Neural progenitor cell (in vitro differentiated cells): ENCODE measurements around the gene KIFBP. TPM values are rescaled to one million over a fixed set of nuclear protein-coding genes. Genes with fewer than 3 reads are reported as not detected.

ENCODE experiments used
- DNase-seq: peaks from one replicate; pipeline ENCODE4 v3.0.0-alpha.2; 2016; ENCODE audit warnings: low spot score
- H2AFZ ChIP-seq: fragments of 200-600 bp; sonication (generic); replicated peaks from 2 replicates; pipeline ENCODE4 v1.6.1; 2016; ENCODE audit warnings: antibody characterized with exemption
- H3F3A ChIP-seq: fragments of 200-600 bp; sonication (generic); 2 replicates; pipeline ENCODE4 v1.6.1; 2016; ENCODE audit warnings: antibody characterized with exemption, low read depth
- H3K27ac ChIP-seq: fragments of 200-600 bp; sonication (generic); 2 replicates; pipeline ENCODE4 v1.5.1; 2016; ENCODE audit warnings: mild to moderate bottlenecking
- H3K27me3 ChIP-seq: fragments of 200-600 bp; sonication (generic); 2 replicates; pipeline ENCODE4 v1.6.1; 2016; ENCODE audit warnings: mild to moderate bottlenecking, moderate library complexity
- H3K36me3 ChIP-seq: fragments of 200-600 bp; sonication (generic); 2 replicates; pipeline ENCODE4 v1.5.1; 2016
- H3K4me1 ChIP-seq: fragments of 200-600 bp; sonication (generic); 2 replicates; pipeline ENCODE4 v1.6.1; 2016; ENCODE audit warnings: mixed run types
- H3K4me2 ChIP-seq: fragments of 200-600 bp; sonication (generic); 2 replicates; pipeline ENCODE4 v1.6.1; 2016
- H3K4me3 ChIP-seq: fragments of 200-600 bp; sonication (generic); 2 replicates; pipeline ENCODE4 v1.5.1; 2016
- H3K79me2 ChIP-seq: fragments of 200-600 bp; sonication (generic); 2 replicates; pipeline ENCODE4 v1.6.1; 2016; ENCODE audit warnings: low read depth
- H3K9ac ChIP-seq: fragments of 200-600 bp; sonication (generic); 2 replicates; pipeline ENCODE4 v1.6.1; 2016
- H3K9me3 ChIP-seq: fragments of 200-600 bp; sonication (generic); 2 replicates; pipeline ENCODE4 v1.5.1; 2016; ENCODE audit warnings: low read depth
- H4K20me1 ChIP-seq: fragments of 200-600 bp; sonication (generic); 2 replicates; pipeline ENCODE4 v1.6.1; 2016; ENCODE audit warnings: low read depth
- H3K27ac Mint-ChIP-seq: 3 replicates; pipeline ENCODE4 v1.8.0; 2021; ENCODE audit warnings: mixed read lengths
- H3K27me3 Mint-ChIP-seq: 2 replicates; pipeline ENCODE4 v1.8.0; 2022; ENCODE audit warnings: low read depth, mild to moderate bottlenecking, inconsistent platforms, moderate library complexity, mixed read lengths; ENCODE audit not compliant: insufficient read depth
- H3K36me3 Mint-ChIP-seq: 3 replicates; pipeline ENCODE4 v1.8.0; 2021; ENCODE audit warnings: mixed read lengths
- H3K4me1 Mint-ChIP-seq: 3 replicates; pipeline ENCODE4 v1.8.0; 2021; ENCODE audit warnings: mixed read lengths
- H3K4me3 Mint-ChIP-seq: 3 replicates; pipeline ENCODE4 v1.8.0; 2021; ENCODE audit warnings: mild to moderate bottlenecking, moderate library complexity, mixed read lengths
- H3K9me3 Mint-ChIP-seq: 3 replicates; pipeline ENCODE4 v1.8.0; 2020; ENCODE audit warnings: mixed read lengths
- EZH2 ChIP-seq: fragments of 200-600 bp; sonication (generic); IDR thresholded peaks from 2 replicates; pipeline ENCODE4 v1.6.1; 2017; ENCODE audit warnings: antibody characterized with exemption, mild to moderate bottlenecking, moderate library complexity
- EZH2phosphoT487 ChIP-seq: fragments of 200-600 bp; sonication (generic); IDR thresholded peaks from 2 replicates; pipeline ENCODE4 v1.6.1; 2017; ENCODE audit warnings: antibody characterized with exemption
- total RNA-seq: library from RNA; depleted of rRNA; stranded (reverse); fragments of >200 nt; gene quantifications from 2 replicates; pipeline ENCODE4 v1.2.3, GENCODE V29; 2015; ENCODE audit warnings: low replicate concordance
- TF ChIP-seq, protein P1 (sequence below): fragments of 200-600 bp; sonication (generic); IDR thresholded peaks from 2 replicates; pipeline ENCODE4 v1.5.1; 2017; ENCODE audit warnings: antibody characterized with exemption, mild to moderate bottlenecking

KIFBP gene
- total RNA-seq, 1 donor from 2014 or later = 44.9 TPM

DNA sequence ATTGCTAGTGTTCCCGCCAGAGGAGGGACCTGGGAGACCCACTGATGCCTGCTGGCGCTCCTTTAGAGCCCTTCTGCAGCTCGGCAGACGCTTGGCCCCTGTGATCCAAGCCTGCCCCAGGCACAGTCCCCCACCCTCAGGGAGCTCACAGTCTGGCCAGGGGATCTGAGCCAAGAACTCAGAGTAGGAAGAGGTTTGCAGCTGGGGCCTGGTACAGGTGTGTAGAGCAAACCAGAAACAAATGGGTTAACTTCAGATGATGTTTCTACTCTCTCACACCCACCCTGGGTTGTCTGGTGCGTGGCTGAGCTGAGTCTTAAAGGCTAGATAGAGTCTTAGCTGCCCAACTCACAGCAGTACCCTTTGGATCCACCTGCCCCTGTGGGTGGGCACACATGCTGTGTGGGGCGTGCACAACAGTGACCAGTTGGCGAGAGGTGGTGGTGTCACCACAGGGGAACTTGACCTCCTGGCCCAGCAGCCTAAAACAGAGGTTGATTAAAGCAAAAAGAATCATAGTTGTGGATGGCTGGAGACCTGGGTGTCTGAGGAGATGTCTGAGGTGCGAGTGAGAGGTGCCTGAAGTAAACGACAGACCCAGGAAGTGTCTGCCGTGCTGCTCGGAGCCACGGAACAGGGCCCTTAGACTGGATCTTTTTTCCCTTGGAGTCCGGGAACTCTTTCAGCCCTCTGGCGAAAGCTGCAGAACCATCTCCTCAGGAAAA, 68.1 kb downstream of the KIFBP start:
- H3K36me3 Mint-ChIP-seq = no peaks in the 10 kb centered on the region
- no peaks in the 10 kb centered on the region for H3K36me3 ChIP-seq
- peaks cover 4% of the 10 kb centered on the region for H3K27me3 Mint-ChIP-seq
- no peaks in the 10 kb centered on the region for H3K27me3 ChIP-seq
- peaks cover 10% of the 10 kb centered on the region for H3K4me1 Mint-ChIP-seq
- peak overlapping the region; percentile 47 for H3K27ac Mint-ChIP-seq
- H3F3A ChIP-seq = no peaks in the 10 kb centered on the region
- H3K9me3 Mint-ChIP-seq = no peaks in the 10 kb centered on the region
- no peak overlapping the region for H3K4me2 ChIP-seq
- no peak for TF ChIP-seq EZH2phosphoT487
- H3K27ac ChIP-seq = no peak overlapping the region
- no peaks in the 10 kb centered on the region for H3K79me2 ChIP-seq
- H3K4me1 ChIP-seq = peaks cover 9% of the 10 kb centered on the region
- H2AFZ ChIP-seq = peak overlapping the region; percentile 82
- DNase-seq = no peak
- H4K20me1 ChIP-seq = no peaks in the 10 kb centered on the region
- H3K9me3 ChIP-seq = no peaks in the 10 kb centered on the region
- no peak overlapping the region for H3K4me3 ChIP-seq
- H3K9ac ChIP-seq = no peak overlapping the region
- no peak overlapping the region for H3K4me3 Mint-ChIP-seq

DNA sequence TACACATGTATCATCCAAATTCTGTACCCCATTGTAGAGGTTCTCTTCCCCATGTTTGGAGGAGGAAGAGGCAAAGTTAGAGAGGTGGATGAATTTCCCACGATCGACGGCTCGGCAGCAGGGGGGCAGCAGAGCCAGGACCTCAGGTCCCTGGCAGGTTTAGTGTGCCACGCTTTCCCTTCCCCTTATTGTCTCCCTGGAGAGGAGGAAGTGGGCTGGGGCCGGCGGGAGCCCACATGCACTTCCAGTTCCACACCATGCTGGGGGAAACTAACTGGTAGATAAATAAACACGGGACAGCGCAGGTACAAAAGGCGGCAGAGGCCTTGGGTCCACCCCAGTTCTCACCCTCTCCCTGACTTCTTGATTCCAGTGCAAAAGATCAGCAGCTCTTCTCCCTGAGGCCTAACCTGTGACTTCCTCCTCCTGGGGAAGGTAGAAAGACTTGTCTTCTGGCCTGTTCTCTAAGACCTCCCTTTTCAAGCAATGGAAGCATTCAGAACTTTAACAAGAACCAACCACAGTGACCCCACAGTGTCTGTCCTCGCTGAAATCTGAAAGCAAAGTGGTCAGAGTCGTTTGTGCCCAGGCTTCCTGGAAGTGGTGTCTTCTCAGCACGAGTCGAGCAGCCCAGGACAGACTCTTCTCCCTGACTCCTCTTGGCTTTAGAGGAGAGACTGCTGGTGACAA, 68.8 kb downstream of the KIFBP start:
- Histone ChIP-seq H2AFZ (peak overlapping the region; percentile 82), H3K9ac (no peak overlapping the region), H3K27ac (no peak overlapping the region), H3K9me3 (no peaks in the 10 kb centered on the region), H4K20me1 (no peaks in the 10 kb centered on the region), H3K4me3 (no peak overlapping the region), H3K79me2 (no peaks in the 10 kb centered on the region), H3K27me3 (no peaks in the 10 kb centered on the region), H3F3A (no peaks in the 10 kb centered on the region), H3K36me3 (no peaks in the 10 kb centered on the region), H3K4me2 (no peak overlapping the region), H3K4me1 (peaks cover 6% of the 10 kb centered on the region)
- H3K4me3 Mint-ChIP-seq = no peak overlapping the region
- no peak overlapping the region for H3K27ac Mint-ChIP-seq
- no peak for TF ChIP-seq EZH2
- H3K36me3 Mint-ChIP-seq = no peaks in the 10 kb centered on the region
- DNase-seq = no peak
- H3K4me1 Mint-ChIP-seq = peaks cover 7% of the 10 kb centered on the region
- peaks cover 4% of the 10 kb centered on the region for H3K27me3 Mint-ChIP-seq
- H3K9me3 Mint-ChIP-seq = no peaks in the 10 kb centered on the region

DNA sequence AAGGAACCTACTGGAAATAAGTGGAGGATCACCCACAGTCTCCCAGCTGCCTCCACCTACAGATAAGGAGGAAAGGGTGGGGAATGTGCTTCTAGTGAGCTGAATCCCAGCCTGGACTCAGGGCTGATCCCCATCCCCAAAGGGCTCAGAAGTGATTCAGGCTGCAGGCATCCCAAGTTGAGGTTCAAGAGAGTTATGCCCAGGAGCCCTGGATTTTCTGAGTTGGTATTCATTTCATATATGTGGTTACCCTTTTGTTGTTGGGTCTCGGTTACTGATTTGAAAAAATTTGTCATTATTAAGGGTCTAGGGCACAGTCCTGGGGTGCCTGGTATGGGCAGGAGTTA, 69.3 kb downstream of the KIFBP start:
- DNase-seq = no peak
- peaks cover 2% of the 10 kb centered on the region for H3K4me1 ChIP-seq
- Mint-ChIP-seq H3K9me3 (no peaks in the 10 kb centered on the region), H3K27me3 (peaks cover 4% of the 10 kb centered on the region), H3K27ac (no peak overlapping the region), H3K4me1 (peaks cover 7% of the 10 kb centered on the region), H3K4me3 (no peak overlapping the region), H3K36me3 (no peaks in the 10 kb centered on the region)
- H3K36me3 ChIP-seq = no peaks in the 10 kb centered on the region
- no peak overlapping the region for H3K9ac ChIP-seq
- no peak overlapping the region for H3K4me3 ChIP-seq
- H4K20me1 ChIP-seq = no peaks in the 10 kb centered on the region
- TF ChIP-seq, protein P1, sequence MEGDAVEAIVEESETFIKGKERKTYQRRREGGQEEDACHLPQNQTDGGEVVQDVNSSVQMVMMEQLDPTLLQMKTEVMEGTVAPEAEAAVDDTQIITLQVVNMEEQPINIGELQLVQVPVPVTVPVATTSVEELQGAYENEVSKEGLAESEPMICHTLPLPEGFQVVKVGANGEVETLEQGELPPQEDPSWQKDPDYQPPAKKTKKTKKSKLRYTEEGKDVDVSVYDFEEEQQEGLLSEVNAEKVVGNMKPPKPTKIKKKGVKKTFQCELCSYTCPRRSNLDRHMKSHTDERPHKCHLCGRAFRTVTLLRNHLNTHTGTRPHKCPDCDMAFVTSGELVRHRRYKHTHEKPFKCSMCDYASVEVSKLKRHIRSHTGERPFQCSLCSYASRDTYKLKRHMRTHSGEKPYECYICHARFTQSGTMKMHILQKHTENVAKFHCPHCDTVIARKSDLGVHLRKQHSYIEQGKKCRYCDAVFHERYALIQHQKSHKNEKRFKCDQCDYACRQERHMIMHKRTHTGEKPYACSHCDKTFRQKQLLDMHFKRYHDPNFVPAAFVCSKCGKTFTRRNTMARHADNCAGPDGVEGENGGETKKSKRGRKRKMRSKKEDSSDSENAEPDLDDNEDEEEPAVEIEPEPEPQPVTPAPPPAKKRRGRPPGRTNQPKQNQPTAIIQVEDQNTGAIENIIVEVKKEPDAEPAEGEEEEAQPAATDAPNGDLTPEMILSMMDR = no peak
- TF ChIP-seq EZH2 = no peak
- TF ChIP-seq EZH2phosphoT487 = no peak
- no peak overlapping the region for H3K4me2 ChIP-seq
- H3K27ac ChIP-seq = no peak overlapping the region
- H3K9me3 ChIP-seq = no peaks in the 10 kb centered on the region
- H3F3A ChIP-seq = no peaks in the 10 kb centered on the region
- no peaks in the 10 kb centered on the region for H3K79me2 ChIP-seq
- H3K27me3 ChIP-seq = no peaks in the 10 kb centered on the region
- H2AFZ ChIP-seq = no peak overlapping the region

DNA sequence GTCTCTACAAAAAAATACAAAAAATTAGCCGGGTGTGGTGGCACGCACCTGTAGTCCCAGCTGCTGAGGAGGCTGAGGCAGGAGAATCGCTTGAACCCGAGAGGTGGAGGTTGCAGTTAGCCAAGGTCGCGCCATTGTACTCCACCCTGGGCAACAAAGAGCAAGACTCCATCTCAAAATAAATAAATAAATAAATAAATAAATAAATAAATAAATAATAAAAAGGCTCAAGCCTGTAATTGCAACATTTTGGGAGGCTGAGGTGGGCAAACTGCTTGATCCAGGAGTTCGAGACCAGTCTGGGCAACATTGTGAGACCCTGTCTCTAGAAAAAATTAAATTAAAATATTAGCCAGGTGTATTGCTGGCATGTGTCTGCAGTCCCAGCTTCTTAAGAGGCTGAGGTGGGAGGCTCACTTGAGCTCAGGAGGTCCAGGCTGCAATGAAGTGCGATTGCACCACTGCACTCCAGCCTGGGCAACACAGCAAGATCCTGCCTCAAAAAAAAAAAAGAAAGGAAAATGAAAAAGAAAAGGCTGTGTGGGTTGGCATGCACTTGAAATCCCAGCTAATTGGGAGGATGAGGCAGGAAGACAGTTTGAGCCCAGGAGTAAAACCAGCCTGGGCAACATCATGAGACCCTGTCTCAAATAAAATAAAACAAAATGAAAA, 71.7 kb downstream of the KIFBP start:
- no peak overlapping the region for H2AFZ ChIP-seq
- no peak overlapping the region for H3K4me3 Mint-ChIP-seq
- H3K27ac Mint-ChIP-seq = no peak overlapping the region
- H3K27ac ChIP-seq = no peak overlapping the region
- H3K27me3 Mint-ChIP-seq = peaks cover 2% of the 10 kb centered on the region
- no peaks in the 10 kb centered on the region for H4K20me1 ChIP-seq
- H3K9me3 Mint-ChIP-seq = no peaks in the 10 kb centered on the region
- no peaks in the 10 kb centered on the region for H3K9me3 ChIP-seq
- TF ChIP-seq EZH2 = no peak
- TF ChIP-seq EZH2phosphoT487 = no peak
- TF ChIP-seq, protein P1 = no peak
- no peak overlapping the region for H3K9ac ChIP-seq
- no peaks in the 10 kb centered on the region for H3K79me2 ChIP-seq
- no peaks in the 10 kb centered on the region for H3K36me3 Mint-ChIP-seq
- no peak overlapping the region for H3K4me3 ChIP-seq
- peaks cover 7% of the 10 kb centered on the region for H3K4me1 Mint-ChIP-seq
- no peaks in the 10 kb centered on the region for H3K27me3 ChIP-seq
- H3K4me2 ChIP-seq = no peak overlapping the region
- peaks cover 2% of the 10 kb centered on the region for H3K4me1 ChIP-seq
- H3K36me3 ChIP-seq = no peaks in the 10 kb centered on the region
- no peak for DNase-seq
- no peaks in the 10 kb centered on the region for H3F3A ChIP-seq
